Calu3 (cell line): Measurements from ENCODE around the gene TSPAN32. TPM values are rescaled to one million over a fixed set of nuclear protein-coding genes. Genes with fewer than 3 reads are reported as not detected.

Source experiments
- BruUV-seq: library from RNA; stranded (reverse); fragments of 400-500 nt; replicated peaks from 2 replicates; lab custom pipeline; 2021; lab: Mats Ljungman, UMichigan
- CTCF ChIA-PET: fragments of 300-600 bp; sonication (Branson Sonifier 250); formaldehyde crosslinking; loops from one replicate; lab custom pipeline; 2022; ENCODE audit warnings: antibody characterized with exemption; lab: Charles Lee
- DNase-seq: peaks from one replicate; pipeline ENCODE4 v3.0.0; 2022
- H3K27ac Mint-ChIP-seq: one replicate; pipeline ENCODE4 v1.8.0; 2022; ENCODE audit warnings: mixed read lengths; ENCODE audit not compliant: unreplicated experiment
- H3K27me3 Mint-ChIP-seq: one replicate; pipeline ENCODE4 v1.8.0; 2022; ENCODE audit warnings: mixed read lengths; ENCODE audit not compliant: unreplicated experiment
- H3K36me3 Mint-ChIP-seq: one replicate; pipeline ENCODE4 v1.8.0; 2022; ENCODE audit warnings: mild to moderate bottlenecking, moderate library complexity, mixed read lengths; ENCODE audit not compliant: insufficient read depth, unreplicated experiment
- H3K4me1 Mint-ChIP-seq: one replicate; pipeline ENCODE4 v1.8.0; 2022; ENCODE audit warnings: mild to moderate bottlenecking, low read depth, mixed read lengths; ENCODE audit not compliant: unreplicated experiment
- H3K4me3 Mint-ChIP-seq: one replicate; pipeline ENCODE4 v1.8.0; 2022; ENCODE audit warnings: mild to moderate bottlenecking, low read depth, moderate library complexity, mixed read lengths; ENCODE audit not compliant: unreplicated experiment
- H3K9me3 Mint-ChIP-seq: one replicate; pipeline ENCODE4 v1.8.0; 2022; ENCODE audit warnings: low read depth, mixed read lengths; ENCODE audit not compliant: unreplicated experiment
- intact Hi-C: fragments of 100-400 bp; cut with micrococcal nuclease; formaldehyde crosslinking; loops from one replicate; pipeline ENCODE4 v1.10.0; 2022; ENCODE audit not compliant: unreplicated experiment
- total RNA-seq: library from RNA; stranded (reverse); gene quantifications from 2 replicates; pipeline ENCODE4 v1.2.3, GENCODE V29; 2022
- TF ChIP-seq, protein P1 (sequence below): fragments of 200-600 bp; IDR thresholded peaks from one replicate; pipeline ENCODE4 v1.8.0; 2022; ENCODE audit warnings: antibody characterized with exemption; ENCODE audit not compliant: unreplicated experiment

TSPAN32 gene
- total RNA-seq, 1 experiment from 2014 or later, result not detected

- no peak overlapping the region for H3K4me3 Mint-ChIP-seq
- no TSS peak for BruUV-seq
- H3K36me3 Mint-ChIP-seq, result no peaks in the 10 kb centered on the region
- TF ChIP-seq, protein P1, sequence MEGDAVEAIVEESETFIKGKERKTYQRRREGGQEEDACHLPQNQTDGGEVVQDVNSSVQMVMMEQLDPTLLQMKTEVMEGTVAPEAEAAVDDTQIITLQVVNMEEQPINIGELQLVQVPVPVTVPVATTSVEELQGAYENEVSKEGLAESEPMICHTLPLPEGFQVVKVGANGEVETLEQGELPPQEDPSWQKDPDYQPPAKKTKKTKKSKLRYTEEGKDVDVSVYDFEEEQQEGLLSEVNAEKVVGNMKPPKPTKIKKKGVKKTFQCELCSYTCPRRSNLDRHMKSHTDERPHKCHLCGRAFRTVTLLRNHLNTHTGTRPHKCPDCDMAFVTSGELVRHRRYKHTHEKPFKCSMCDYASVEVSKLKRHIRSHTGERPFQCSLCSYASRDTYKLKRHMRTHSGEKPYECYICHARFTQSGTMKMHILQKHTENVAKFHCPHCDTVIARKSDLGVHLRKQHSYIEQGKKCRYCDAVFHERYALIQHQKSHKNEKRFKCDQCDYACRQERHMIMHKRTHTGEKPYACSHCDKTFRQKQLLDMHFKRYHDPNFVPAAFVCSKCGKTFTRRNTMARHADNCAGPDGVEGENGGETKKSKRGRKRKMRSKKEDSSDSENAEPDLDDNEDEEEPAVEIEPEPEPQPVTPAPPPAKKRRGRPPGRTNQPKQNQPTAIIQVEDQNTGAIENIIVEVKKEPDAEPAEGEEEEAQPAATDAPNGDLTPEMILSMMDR, result no peak
- H3K9me3 Mint-ChIP-seq, result no peaks in the 10 kb centered on the region
- DNase-seq, result no peak
- intact Hi-C loops, result no loop called here
- no peak overlapping the region for H3K27ac Mint-ChIP-seq
- CTCF ChIA-PET, result interaction anchor here (1.3 to 1.7 kb wide), 2 partner anchors 11 to 13 kb away, joined by 5 to 7 read pairs; no protein-coding TSS in a partner anchor
- H3K27me3 Mint-ChIP-seq, result peaks cover 45% of the 10 kb centered on the region
- no peaks in the 10 kb centered on the region for H3K4me1 Mint-ChIP-seq
Observed at GRCh38 chr11:2316169-2316962, 14.6 kb downstream of the TSPAN32 start.

- H3K36me3 Mint-ChIP-seq, result no peaks in the 10 kb centered on the region
- BruUV-seq, result no TSS peak
- H3K27ac Mint-ChIP-seq, result no peak overlapping the region
- H3K9me3 Mint-ChIP-seq, result no peaks in the 10 kb centered on the region
- no peaks in the 10 kb centered on the region for H3K4me1 Mint-ChIP-seq
- intact Hi-C loops, result no loop called here
- CTCF ChIA-PET, result interaction anchor here (0.6 to 1.7 kb wide), 2 partner anchors 13 to 101 kb away, joined by 4 to 5 read pairs; no protein-coding TSS in a partner anchor
- peaks cover 50% of the 10 kb centered on the region for H3K27me3 Mint-ChIP-seq
- DNase-seq, result no peak
- TF ChIP-seq, protein P1, result no peak
- no peak overlapping the region for H3K4me3 Mint-ChIP-seq
Observed at GRCh38 chr11:2316963-2317244, 15.1 kb downstream of the TSPAN32 start.

DNA sequence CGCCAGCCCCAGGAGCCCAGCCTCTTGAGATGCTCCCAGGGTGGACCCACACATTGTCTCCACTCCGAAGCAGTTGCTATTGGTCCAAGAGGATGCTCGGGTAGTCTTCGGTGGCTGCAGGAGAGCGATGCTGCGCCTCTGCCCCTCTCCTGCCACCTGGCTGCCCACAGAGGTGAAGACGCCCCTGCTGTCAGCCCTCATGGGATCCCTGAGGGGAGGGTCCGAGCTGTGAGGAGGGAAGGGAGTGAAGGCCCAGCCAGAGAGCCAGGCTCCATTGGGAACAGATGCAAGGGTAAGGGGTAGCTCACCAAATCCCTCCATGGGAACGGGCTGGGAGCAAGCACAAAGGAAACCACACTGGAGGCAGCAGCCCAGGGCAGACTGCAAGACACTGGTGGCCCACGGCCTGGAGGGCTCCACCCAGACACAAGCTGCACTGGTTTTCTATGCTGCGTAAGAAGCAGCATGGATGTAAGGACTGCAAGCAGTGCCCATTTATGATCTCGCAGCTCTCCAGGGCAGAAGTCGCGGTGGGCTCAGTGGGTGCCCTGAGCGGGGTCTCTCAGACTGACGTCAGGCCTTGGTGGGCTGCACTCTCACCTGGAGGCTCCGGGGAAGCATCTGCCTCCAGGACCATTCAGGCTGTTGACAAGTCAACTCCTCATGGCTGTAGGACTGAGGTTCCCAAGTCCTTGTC, 15.7 kb downstream of the TSPAN32 start:
- H3K4me1 Mint-ChIP-seq, result no peaks in the 10 kb centered on the region
- BruUV-seq, result no TSS peak
- TF ChIP-seq, protein P1, result no peak
- peaks cover 56% of the 10 kb centered on the region for H3K27me3 Mint-ChIP-seq
- H3K4me3 Mint-ChIP-seq, result no peak overlapping the region
- intact Hi-C loops, result no loop called here
- H3K36me3 Mint-ChIP-seq, result no peaks in the 10 kb centered on the region
- CTCF ChIA-PET, result interaction anchor here (0.6 to 1.7 kb wide), 2 partner anchors 14 to 100 kb away, joined by 4 to 5 read pairs; no protein-coding TSS in a partner anchor
- no peaks in the 10 kb centered on the region for H3K9me3 Mint-ChIP-seq
- H3K27ac Mint-ChIP-seq, result no peak overlapping the region
- DNase-seq, result no peak

DNA sequence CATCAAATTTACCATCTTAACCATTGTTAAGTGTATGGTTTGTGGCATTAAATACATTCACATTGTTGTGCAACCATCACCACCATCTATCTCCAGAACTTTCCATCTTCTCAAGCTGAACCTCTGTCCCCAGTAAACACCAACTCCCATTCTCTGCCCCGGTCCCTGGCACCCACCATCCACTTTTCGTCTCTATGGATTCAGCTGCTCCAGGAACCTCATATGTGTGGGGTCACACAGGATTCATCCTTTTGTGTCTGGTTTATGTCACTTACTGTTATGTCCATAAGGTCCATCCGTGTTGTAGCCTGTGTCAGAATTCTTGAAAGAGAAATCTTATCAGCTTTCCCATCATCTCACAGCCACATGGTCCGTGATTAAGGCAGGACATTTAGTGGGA, 16.3 kb downstream of the TSPAN32 start:
- CTCF ChIA-PET, result no interaction called here
- H3K27ac Mint-ChIP-seq, result no peak overlapping the region
- H3K36me3 Mint-ChIP-seq, result no peaks in the 10 kb centered on the region
- no peak for DNase-seq
- no peaks in the 10 kb centered on the region for H3K4me1 Mint-ChIP-seq
- H3K27me3 Mint-ChIP-seq, result peaks cover 62% of the 10 kb centered on the region
- TF ChIP-seq, protein P1, result no peak
- intact Hi-C loops, result no loop called here
- BruUV-seq, result no TSS peak
- H3K9me3 Mint-ChIP-seq, result no peaks in the 10 kb centered on the region
- H3K4me3 Mint-ChIP-seq, result no peak overlapping the region
